Left hindlimb (tissue), 1 donor: ENCODE results near the gene TXNL4A.
"Not testable (repeated sequence)": the region's sequence is repeated elsewhere in the genome, so short reads cannot be mapped to it uniquely, and the experiment has no call there.

Source experiments
- DNase-seq: peaks from one replicate; pipeline ENCODE4 v3.0.0-alpha.2; 2018

The TXNL4A gene

GRCh38 chr18:79963658-79964329 is 24.6 kb downstream of the TXNL4A start:
- DNase-seq = no peak

GRCh38 chr18:79962835-79963657 is 25.3 kb downstream of the TXNL4A start:
- no peak for DNase-seq

GRCh38 chr18:79962311-79962710 is 26.1 kb downstream of the TXNL4A start:
- DNase-seq = no peak

GRCh38 chr18:79961527-79962291 is 26.7 kb downstream of the TXNL4A start:
- DNase-seq = no peak

- DNase-seq = no peak
Observed at GRCh38 chr18:79960921-79961526, 27.3 kb downstream of the TXNL4A start.

GRCh38 chr18:79960161-79960801 is 28.1 kb downstream of the TXNL4A start:
- DNase-seq = not testable (repeated sequence)

- DNase-seq = no peak
Observed at GRCh38 chr18:79958981-79959380, 29.4 kb downstream of the TXNL4A start.

- no peak for DNase-seq
Observed at GRCh38 chr18:79956276-79956675, 32.1 kb downstream of the TXNL4A start.

- no peak for DNase-seq
Observed at GRCh38 chr18:79955302-79956075, 32.9 kb downstream of the TXNL4A start.

GRCh38 chr18:79954791-79955190 is 33.6 kb downstream of the TXNL4A start:
- DNase-seq = no peak

GRCh38 chr18:79953971-79954651 is 34.3 kb downstream of the TXNL4A start:
- no peak for DNase-seq

GRCh38 chr18:79952996-79953559 is 35.3 kb downstream of the TXNL4A start:
- DNase-seq = no peak

GRCh38 chr18:79952456-79952995 is 35.8 kb downstream of the TXNL4A start:
- no peak for DNase-seq

GRCh38 chr18:79951545-79952455 is 36.6 kb downstream of the TXNL4A start, which contains the start of gene SLC66A2:
Gene SLC66A2, minus strand, starts transcription at chr18:79951653. Its CDS starts 727 bp downstream, at chr18:79950926.
- DNase-seq = peak; percentile 94

- no peak for DNase-seq
Observed at GRCh38 chr18:79950515-79951341, 37.6 kb downstream of the TXNL4A start.

GRCh38 chr18:79949697-79950487 is 38.5 kb downstream of the TXNL4A start:
- DNase-seq = no peak

GRCh38 chr18:79948719-79949411 is 39.5 kb downstream of the TXNL4A start:
- DNase-seq = no peak
